HUES48 (cell line): ENCODE data around the gene GRM5.
"Not testable (repeated sequence)": the region's sequence is repeated elsewhere in the genome, so short reads cannot be mapped to it uniquely, and the experiment has no call there.

Source experiments
- H3K27ac ChIP-seq: one replicate; pipeline ENCODE4 v1.7.0; 2013; ENCODE audit warnings: low read depth, low read length, inconsistent platforms
- H3K27me3 ChIP-seq: 2 replicates; pipeline ENCODE4 v1.6.1; 2013; ENCODE audit warnings: mild to moderate bottlenecking, low read length; ENCODE audit not compliant: control insufficient read depth, insufficient read depth
- H3K36me3 ChIP-seq: 2 replicates; pipeline ENCODE4 v1.6.1; 2013; ENCODE audit warnings: low read length; ENCODE audit not compliant: control insufficient read depth, insufficient read depth
- H3K4me1 ChIP-seq: 2 replicates; pipeline ENCODE4 v1.6.1; 2013; ENCODE audit warnings: mild to moderate bottlenecking, low read length; ENCODE audit not compliant: control insufficient read depth, insufficient read depth
- H3K4me3 ChIP-seq: 2 replicates; pipeline ENCODE4 v1.5.1; 2013; ENCODE audit warnings: mild to moderate bottlenecking, low read depth, low read length
- H3K9ac ChIP-seq: 2 replicates; pipeline ENCODE4 v1.6.1; 2013; ENCODE audit warnings: mild to moderate bottlenecking, low read depth, low read length, moderate library complexity
- H3K9me3 ChIP-seq: 2 replicates; pipeline ENCODE4 v1.6.1; 2013; ENCODE audit warnings: low read length; ENCODE audit not compliant: control insufficient read depth, insufficient read depth

The GRM5 gene

DNA sequence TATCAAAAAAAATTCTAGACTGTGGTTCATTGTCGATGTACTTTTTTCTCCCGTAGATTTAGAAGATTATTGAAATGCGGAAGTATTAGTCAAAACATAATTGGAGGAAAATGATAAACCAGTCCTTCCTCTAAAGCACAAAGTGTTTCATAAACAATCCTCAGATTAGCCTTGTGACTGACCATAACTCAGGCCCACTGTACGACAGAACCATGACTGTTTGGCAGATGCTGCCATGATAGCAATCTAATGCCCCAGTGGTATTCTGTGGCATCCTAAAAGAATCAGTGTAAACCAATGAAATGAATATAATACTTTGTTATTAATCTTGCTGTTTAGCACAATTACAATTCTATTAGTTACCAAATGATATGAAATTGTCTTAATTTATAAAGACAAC is 601.3 kb downstream of the GRM5 start:
- Histone ChIP-seq H3K27me3 (no peaks in the 10 kb centered on the region), H3K9ac (no peak overlapping the region), H3K36me3 (no peaks in the 10 kb centered on the region), H3K27ac (no peak overlapping the region), H3K4me3 (no peak overlapping the region), H3K9me3 (peaks cover 10% of the 10 kb centered on the region; the same call in 1 of the 2 replicates), H3K4me1 (no peaks in the 10 kb centered on the region)

DNA sequence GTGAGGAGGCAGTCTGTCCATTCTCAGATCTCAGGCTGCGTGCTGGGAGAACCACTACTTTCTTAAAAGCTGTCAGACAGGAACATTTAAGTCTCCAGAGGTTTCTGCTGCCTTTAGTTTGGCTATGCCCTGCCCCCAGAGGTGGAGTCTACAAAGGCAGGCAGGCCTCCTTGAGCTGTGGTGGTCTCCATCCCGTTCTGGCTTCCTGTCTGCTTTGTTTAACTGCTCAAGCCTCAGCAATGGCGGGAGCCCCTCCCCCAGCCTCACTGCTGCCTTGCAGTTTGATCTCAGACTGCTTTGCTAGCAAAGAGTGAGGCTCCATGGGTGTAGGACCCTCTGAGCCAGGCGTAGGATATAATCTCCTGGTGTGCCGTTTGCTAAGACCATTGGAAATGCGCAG is 602.5 kb downstream of the GRM5 start:
- not testable (repeated sequence) for H3K36me3 ChIP-seq, H3K4me1 ChIP-seq, H3K27ac ChIP-seq, H3K4me3 ChIP-seq, H3K27me3 ChIP-seq, H3K9ac ChIP-seq
- H3K9me3 ChIP-seq: peaks cover 10% of the 10 kb centered on the region; the same call in 1 of the 2 replicates

DNA sequence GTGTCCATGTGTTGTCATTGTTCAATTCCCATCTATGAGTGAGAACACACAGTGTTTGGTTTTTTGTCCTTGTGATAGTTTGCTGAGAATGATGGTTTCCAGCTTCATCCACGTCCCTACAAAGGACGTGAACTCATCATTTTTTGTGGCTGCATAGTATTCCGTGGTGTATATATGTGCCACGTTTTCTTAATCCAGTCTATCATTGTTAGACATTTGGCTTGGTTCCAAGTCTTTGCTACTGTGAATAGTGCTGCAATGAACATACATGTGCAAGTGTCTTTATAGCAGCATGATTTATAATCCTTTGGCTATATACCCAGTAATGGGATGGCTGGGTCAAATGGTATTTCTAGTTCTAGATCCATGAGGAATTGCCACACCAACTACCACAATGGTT is 607.7 kb downstream of the GRM5 start:
- H3K9ac ChIP-seq, H3K9me3 ChIP-seq, H3K27me3 ChIP-seq, H3K36me3 ChIP-seq, H3K27ac ChIP-seq, H3K4me3 ChIP-seq: not testable (repeated sequence)
- H3K4me1 ChIP-seq: 0 out of 2 replicates have a peak, but pooled peaks cover 12% of the 10 kb centered on the region

DNA sequence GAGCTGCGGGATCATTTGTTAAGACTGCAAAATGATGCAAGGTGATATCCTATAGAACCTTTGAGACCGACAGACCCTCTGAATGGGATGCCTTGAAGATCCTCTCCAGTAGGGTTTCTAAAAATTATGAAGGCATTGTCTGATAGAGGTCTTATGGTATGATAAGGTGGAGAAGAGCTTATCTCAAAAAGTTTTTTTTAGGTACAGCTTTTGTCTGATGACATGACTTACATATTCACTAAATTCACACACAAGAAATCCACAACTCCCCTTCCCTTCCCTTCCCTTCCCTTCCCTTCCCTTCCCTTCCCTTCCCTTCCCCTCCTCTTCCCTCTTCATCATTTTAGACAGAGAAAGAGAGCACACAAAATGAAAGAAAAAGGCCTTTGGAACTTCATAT is 609.8 kb downstream of the GRM5 start:
- H3K4me1 ChIP-seq: 0 out of 2 replicates have a peak, but pooled peaks cover 12% of the 10 kb centered on the region
- no peaks in the 10 kb centered on the region for H3K9me3 ChIP-seq
- H3K27me3 ChIP-seq: no peaks in the 10 kb centered on the region
- no peak overlapping the region for H3K27ac ChIP-seq
- H3K4me3 ChIP-seq: no peak overlapping the region
- H3K9ac ChIP-seq: no peak overlapping the region
- H3K36me3 ChIP-seq: no peaks in the 10 kb centered on the region

DNA sequence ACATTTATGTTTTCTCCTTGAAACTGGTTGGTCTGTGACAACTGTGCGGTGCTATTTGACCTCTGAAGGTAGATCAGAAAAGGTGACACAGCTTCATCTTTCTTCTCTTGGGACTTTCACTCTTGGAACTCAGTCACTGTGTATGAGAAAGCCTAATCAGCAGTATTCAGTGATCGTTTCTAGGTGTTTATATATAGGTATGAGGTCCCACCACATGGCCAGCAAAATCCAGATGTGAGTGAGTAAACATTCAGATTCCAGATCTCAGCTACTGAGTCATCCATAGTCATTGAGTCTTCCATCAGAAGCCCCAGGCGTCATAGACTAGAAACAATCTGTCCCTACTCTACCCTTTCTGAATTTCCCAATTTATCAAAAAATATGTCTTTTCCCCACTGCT is 610.9 kb downstream of the GRM5 start:
- H3K4me3 ChIP-seq: no peak overlapping the region
- no peaks in the 10 kb centered on the region for H3K36me3 ChIP-seq
- no peaks in the 10 kb centered on the region for H3K27me3 ChIP-seq
- H3K9me3 ChIP-seq: no peaks in the 10 kb centered on the region
- no peak overlapping the region for H3K9ac ChIP-seq
- H3K4me1 ChIP-seq: 0 out of 2 replicates have a peak, but pooled peaks cover 12% of the 10 kb centered on the region
- H3K27ac ChIP-seq: no peak overlapping the region
